Mammary epithelial cell (primary cell): ENCODE data around the gene CAMK2D.

Experiments
- EZH2 ChIP-seq: IDR thresholded peaks from 2 replicates; pipeline ENCODE4 v1.6.1; 2012; ENCODE audit warnings: low read length, inconsistent platforms, borderline replicate concordance
- TF ChIP-seq, protein P1 (sequence below), 2 donors: IDR thresholded peaks in 1 of 2; conservative IDR thresholded peaks in 1 of 2; 2 replicates each; pipeline ENCODE4 v1.5.1; 2011 to 2012; ENCODE audit warnings: inconsistent platforms in 2 of 2, low read length in 2 of 2, mild to moderate bottlenecking in 2 of 2, control low read depth in 1 of 2, low read depth in 1 of 2; ENCODE audit not compliant: insufficient read depth in 1 of 2; ENCODE audit errors: extremely low read depth in 1 of 2

DNA sequence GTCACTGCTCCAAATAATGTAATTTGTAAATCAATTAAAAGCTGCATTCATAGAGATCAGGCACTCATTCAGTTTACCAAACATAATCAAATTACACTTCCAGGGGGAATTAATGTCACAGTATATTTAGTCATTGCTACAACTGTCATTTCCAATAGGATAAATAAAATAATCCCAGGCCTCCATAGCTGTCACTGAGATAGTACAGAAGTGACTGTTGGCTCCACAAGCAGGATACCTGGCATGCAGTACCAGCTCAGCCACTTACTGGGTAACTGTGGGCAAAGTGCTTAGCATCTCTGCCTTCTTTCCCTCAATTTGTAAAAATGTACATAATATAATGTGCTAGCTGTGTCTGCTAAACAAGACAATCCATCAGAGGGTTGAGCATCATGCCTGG is 128.1 kb downstream of the CAMK2D start:
- TF ChIP-seq, protein P1, sequence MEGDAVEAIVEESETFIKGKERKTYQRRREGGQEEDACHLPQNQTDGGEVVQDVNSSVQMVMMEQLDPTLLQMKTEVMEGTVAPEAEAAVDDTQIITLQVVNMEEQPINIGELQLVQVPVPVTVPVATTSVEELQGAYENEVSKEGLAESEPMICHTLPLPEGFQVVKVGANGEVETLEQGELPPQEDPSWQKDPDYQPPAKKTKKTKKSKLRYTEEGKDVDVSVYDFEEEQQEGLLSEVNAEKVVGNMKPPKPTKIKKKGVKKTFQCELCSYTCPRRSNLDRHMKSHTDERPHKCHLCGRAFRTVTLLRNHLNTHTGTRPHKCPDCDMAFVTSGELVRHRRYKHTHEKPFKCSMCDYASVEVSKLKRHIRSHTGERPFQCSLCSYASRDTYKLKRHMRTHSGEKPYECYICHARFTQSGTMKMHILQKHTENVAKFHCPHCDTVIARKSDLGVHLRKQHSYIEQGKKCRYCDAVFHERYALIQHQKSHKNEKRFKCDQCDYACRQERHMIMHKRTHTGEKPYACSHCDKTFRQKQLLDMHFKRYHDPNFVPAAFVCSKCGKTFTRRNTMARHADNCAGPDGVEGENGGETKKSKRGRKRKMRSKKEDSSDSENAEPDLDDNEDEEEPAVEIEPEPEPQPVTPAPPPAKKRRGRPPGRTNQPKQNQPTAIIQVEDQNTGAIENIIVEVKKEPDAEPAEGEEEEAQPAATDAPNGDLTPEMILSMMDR (conservative IDR thresholded peaks at IDR 0.05 in 1 of 2, IDR thresholded peaks at IDR 0.05 in 1 of 2; ENCODE audit: extremely low read depth in 1 of 2, insufficient read depth in 1 of 2, low read depth in 1 of 2, low read length in 2 of 2) = no peak
- TF ChIP-seq EZH2 = no peak
